Esophagus muscularis mucosa (tissue), 4 donors: ENCODE data around the gene BRSK2.

Experiments
- CTCF ChIP-seq, 3 experiments: fragments of 200-600 bp in 2 of 3; fragments of 450-650 bp in 1 of 3; sonication (generic) in 2 of 3; IDR thresholded peaks; one replicate each; pipeline ENCODE4 v1.5.1; 2017 to 2019; ENCODE audit warnings: antibody characterized with exemption in 3 of 3, mild to moderate bottlenecking in 2 of 3, moderate library complexity in 1 of 3
- EP300 ChIP-seq: sonication (generic); formaldehyde crosslinking; IDR thresholded peaks from one replicate; pipeline ENCODE4 v1.6.1; 2017; ENCODE audit warnings: antibody characterized with exemption
- POLR2A ChIP-seq: fragments of 450-650 bp; IDR thresholded peaks from one replicate; pipeline ENCODE4 v1.6.1; 2017; ENCODE audit warnings: antibody characterized with exemption, moderate library complexity, mild to moderate bottlenecking, low read depth

- TF ChIP-seq CTCF (IDR thresholded peaks at IDR 0.05) (no peak), POLR2A (no peak), EP300 (no peak)
These were observed 1.6 kb upstream of the BRSK2 start for GRCh38 chr11:1387961-1388762.
